Measurements from ENCODE around the gene CRHR2. TPM values are rescaled to one million over a fixed set of nuclear protein-coding genes. Genes with fewer than 3 reads are reported as not detected.

The CRHR2 gene
- total RNA-seq, 2 experiments from 2014 or later: not detected

DNA sequence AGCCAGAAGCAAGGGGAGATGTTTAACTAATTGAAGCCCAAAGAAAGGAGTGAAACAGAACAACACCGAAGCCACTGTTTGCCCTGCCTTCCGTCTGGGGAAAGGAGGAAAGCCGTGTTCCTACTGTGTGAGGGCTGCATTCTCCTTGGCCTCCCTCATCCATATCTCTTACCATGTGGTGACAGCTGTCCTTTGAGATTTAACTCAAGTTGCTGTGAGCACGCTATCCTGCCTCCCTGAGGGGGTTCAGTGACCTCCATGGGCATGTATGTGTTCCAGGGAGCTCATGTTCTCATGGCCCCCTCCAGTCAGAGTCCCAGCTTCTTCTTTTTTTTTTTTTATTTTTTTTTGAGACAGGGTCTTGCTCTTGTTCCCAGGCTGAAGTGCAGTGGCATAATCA lies 26.2 kb upstream of the CRHR2 start:
- TF ChIP-seq, protein P1, sequence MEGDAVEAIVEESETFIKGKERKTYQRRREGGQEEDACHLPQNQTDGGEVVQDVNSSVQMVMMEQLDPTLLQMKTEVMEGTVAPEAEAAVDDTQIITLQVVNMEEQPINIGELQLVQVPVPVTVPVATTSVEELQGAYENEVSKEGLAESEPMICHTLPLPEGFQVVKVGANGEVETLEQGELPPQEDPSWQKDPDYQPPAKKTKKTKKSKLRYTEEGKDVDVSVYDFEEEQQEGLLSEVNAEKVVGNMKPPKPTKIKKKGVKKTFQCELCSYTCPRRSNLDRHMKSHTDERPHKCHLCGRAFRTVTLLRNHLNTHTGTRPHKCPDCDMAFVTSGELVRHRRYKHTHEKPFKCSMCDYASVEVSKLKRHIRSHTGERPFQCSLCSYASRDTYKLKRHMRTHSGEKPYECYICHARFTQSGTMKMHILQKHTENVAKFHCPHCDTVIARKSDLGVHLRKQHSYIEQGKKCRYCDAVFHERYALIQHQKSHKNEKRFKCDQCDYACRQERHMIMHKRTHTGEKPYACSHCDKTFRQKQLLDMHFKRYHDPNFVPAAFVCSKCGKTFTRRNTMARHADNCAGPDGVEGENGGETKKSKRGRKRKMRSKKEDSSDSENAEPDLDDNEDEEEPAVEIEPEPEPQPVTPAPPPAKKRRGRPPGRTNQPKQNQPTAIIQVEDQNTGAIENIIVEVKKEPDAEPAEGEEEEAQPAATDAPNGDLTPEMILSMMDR (IDR thresholded peaks at IDR 0.05): no peak
- no peak overlapping the region for H3K4me3 ChIP-seq (ENCODE audit: low read length)
- H3K9me3 Mint-ChIP-seq: no peaks in the 10 kb centered on the region
- CTCF ChIA-PET: no interaction called here
- H3K27me3 Mint-ChIP-seq: no peaks in the 10 kb centered on the region
- intact Hi-C loops (cut with DNase I, micrococcal nuclease): no loop called here
- no peaks in the 10 kb centered on the region for H3K4me1 Mint-ChIP-seq (ENCODE audit: low read depth)
- no peaks in the 10 kb centered on the region for H3K27me3 ChIP-seq (ENCODE audit: control insufficient read depth in 1 of 2, insufficient read depth in 2 of 2, low read length in 2 of 2)
- H3K27ac ChIP-seq (ENCODE audit: low read depth in 1 of 2, low read length in 2 of 2): no peak overlapping the region
- H3K9me3 ChIP-seq (ENCODE audit: control insufficient read depth in 1 of 2, insufficient read depth in 1 of 2, low read length in 2 of 2): no peaks in the 10 kb centered on the region
- POLR2A ChIA-PET: interaction anchor here (1.1 kb wide), 1 partner anchor 30 kb away, joined by 3 read pairs; no protein-coding TSS in a partner anchor
- no peaks in the 10 kb centered on the region for H3K4me1 ChIP-seq (ENCODE audit: insufficient read depth, low read length)
- H3K27ac Mint-ChIP-seq: no peak overlapping the region
- DNase-seq: no peak
- no peaks in the 10 kb centered on the region for H3K36me3 Mint-ChIP-seq (ENCODE audit: low read depth)
- no peak overlapping the region for H3K4me3 Mint-ChIP-seq
- ATAC-seq (ENCODE audit: poor library complexity): no peak
- H3K36me3 ChIP-seq (ENCODE audit: insufficient read depth, low read length): no peaks in the 10 kb centered on the region

DNA sequence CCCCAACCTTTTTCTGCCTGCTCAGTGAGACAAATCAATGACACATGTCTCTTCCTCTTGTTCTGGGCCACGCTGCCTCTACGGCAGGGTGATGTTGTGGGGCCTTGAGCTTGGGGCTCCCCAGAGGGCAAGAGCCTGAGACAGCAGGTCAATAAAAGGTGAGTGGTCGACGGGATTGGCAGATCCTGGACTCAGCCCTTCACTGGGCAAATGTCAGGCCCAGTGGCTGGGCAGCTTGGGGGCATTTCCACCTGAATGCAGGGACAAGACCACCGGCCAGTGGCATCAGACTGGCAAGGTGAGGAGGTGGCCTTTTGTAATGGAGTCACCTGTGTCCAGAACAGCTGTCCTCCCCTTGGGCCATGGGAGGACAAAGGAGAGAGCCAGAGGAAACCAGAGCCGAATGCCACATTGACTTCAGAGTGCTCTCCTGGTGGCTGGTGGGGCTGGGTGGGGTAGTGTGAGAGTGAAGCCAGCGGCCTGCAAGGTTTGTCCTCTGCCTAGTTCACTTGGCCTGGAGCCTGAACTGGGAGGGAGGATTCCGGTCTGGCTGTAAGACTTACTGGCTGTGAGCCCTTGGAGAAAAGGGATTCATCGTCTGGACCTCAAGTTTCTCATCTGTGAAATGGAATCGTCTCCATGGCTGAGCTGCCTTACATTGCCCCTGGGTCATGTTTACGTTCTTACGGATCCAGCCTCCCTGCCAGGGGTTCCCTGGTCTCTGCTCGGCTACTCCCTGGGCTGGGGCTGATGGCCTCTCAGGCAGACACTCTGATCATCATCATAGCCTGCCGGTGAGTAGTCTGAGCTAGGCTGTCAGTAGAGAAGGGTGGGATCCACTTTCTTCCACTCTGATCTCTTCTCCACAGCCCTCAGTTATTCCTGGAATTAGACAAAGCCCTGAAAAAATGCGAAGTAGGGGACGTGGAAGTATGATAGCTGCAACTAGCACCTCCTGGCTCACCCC lies 25.4 kb upstream of the CRHR2 start:
- Mint-ChIP-seq H3K4me3 (no peak overlapping the region), H3K4me1 (ENCODE audit: low read depth) (no peaks in the 10 kb centered on the region), H3K36me3 (ENCODE audit: low read depth) (no peaks in the 10 kb centered on the region), H3K27me3 (no peaks in the 10 kb centered on the region), H3K9me3 (no peaks in the 10 kb centered on the region), H3K27ac (no peak overlapping the region)
- intact Hi-C loops (cut with DNase I, micrococcal nuclease): no loop called here
- DNase-seq (no peak), ATAC-seq (ENCODE audit: poor library complexity) (no peak)
- POLR2A ChIA-PET: interaction anchor here (1.5 kb wide), 1 partner anchor 19 kb away, joined by 3 read pairs; no protein-coding TSS in a partner anchor
- no peaks in the 10 kb centered on the region for H3K4me1 ChIP-seq (ENCODE audit: insufficient read depth, low read length)
- H3K27ac ChIP-seq (ENCODE audit: low read depth in 1 of 2, low read length in 2 of 2): no peak overlapping the region
- H3K27me3 ChIP-seq (ENCODE audit: control insufficient read depth in 1 of 2, insufficient read depth in 2 of 2, low read length in 2 of 2): no peaks in the 10 kb centered on the region
- H3K4me3 ChIP-seq (ENCODE audit: low read length): no peak overlapping the region
- TF ChIP-seq, protein P1 (IDR thresholded peaks at IDR 0.05): no peak
- H3K36me3 ChIP-seq (ENCODE audit: insufficient read depth, low read length): no peaks in the 10 kb centered on the region
- CTCF ChIA-PET: no interaction called here
- H3K9me3 ChIP-seq (ENCODE audit: control insufficient read depth in 1 of 2, insufficient read depth in 1 of 2, low read length in 2 of 2): no peaks in the 10 kb centered on the region

DNA sequence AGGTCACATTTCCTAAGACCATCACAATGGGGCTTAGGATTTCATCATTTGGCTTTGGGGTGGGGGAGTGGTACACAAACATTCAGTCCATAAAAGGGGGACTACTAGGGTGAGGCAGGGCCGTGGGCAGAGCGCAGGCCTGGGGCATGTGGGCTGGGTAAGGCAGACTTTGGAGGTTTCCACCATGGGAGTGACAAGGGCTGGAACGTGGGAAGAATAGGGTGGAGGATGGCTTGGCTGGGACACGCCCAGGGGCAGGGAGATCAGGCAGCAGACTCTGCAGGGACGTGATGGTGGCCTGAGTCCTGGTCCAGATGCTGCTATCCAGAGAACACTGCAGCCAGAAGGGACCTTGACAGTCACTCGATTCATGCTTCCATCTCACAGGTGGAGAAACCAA lies 24.7 kb upstream of the CRHR2 start:
- no peak overlapping the region for H3K4me3 Mint-ChIP-seq
- Histone ChIP-seq H3K4me3 (ENCODE audit: low read length) (no peak overlapping the region), H3K4me1 (ENCODE audit: insufficient read depth, low read length) (no peaks in the 10 kb centered on the region), H3K9me3 (ENCODE audit: control insufficient read depth in 1 of 2, insufficient read depth in 1 of 2, low read length in 2 of 2) (no peaks in the 10 kb centered on the region), H3K36me3 (ENCODE audit: insufficient read depth, low read length) (no peaks in the 10 kb centered on the region), H3K27ac (ENCODE audit: low read depth in 1 of 2, low read length in 2 of 2) (no peak overlapping the region), H3K27me3 (ENCODE audit: control insufficient read depth in 1 of 2, insufficient read depth in 2 of 2, low read length in 2 of 2) (no peaks in the 10 kb centered on the region)
- ATAC-seq (ENCODE audit: poor library complexity) (no peak), DNase-seq (no peak)
- POLR2A ChIA-PET: interaction anchor here (1.5 kb wide), 1 partner anchor 20 kb away, joined by 3 read pairs; no protein-coding TSS in a partner anchor
- CTCF ChIA-PET: no interaction called here
- no peak overlapping the region for H3K27ac Mint-ChIP-seq
- no peaks in the 10 kb centered on the region for H3K27me3 Mint-ChIP-seq
- no peaks in the 10 kb centered on the region for H3K4me1 Mint-ChIP-seq (ENCODE audit: low read depth)
- H3K36me3 Mint-ChIP-seq (ENCODE audit: low read depth): no peaks in the 10 kb centered on the region
- H3K9me3 Mint-ChIP-seq: no peaks in the 10 kb centered on the region
- intact Hi-C loops (cut with DNase I, micrococcal nuclease): no loop called here
- TF ChIP-seq, protein P1 (IDR thresholded peaks at IDR 0.05): no peak

Data from CD4-positive, alpha-beta T cell (primary cell).